HepG2 (cell line): ENCODE results near the gene KPNA3. TPM values are rescaled to one million over a fixed set of nuclear protein-coding genes. Genes with fewer than 3 reads are reported as not detected.

Experiments
- CCDC6 ChIP-seq: sonication (generic); formaldehyde crosslinking; IDR thresholded peaks from 2 replicates; pipeline ENCODE4 v1.8.1; 2022; ENCODE audit warnings: mild to moderate bottlenecking, missing genetic modification reagents, moderate library complexity
- CENPX ChIP-seq: sonication (generic); formaldehyde crosslinking; IDR thresholded peaks from 2 replicates; pipeline ENCODE4 v1.9.0; 2021; ENCODE audit warnings: mild to moderate bottlenecking, missing genetic modification reagents, moderate library complexity
- HDAC1 ChIP-seq: sonication (generic); formaldehyde crosslinking; IDR thresholded peaks from 2 replicates; pipeline ENCODE4 v1.5.1; 2020; ENCODE audit warnings: mild to moderate bottlenecking, missing genetic modification reagents
- HMG20A ChIP-seq: IDR thresholded peaks from 2 replicates; pipeline ENCODE4 v1.6.1; 2016; ENCODE audit warnings: borderline replicate concordance
- HNF1A ChIP-seq, 2 experiments: sonication (generic) in 1 of 2; formaldehyde crosslinking in 1 of 2; IDR thresholded peaks; 2 replicates each; pipeline versions ENCODE4 v1.4.0 to v1.6.1; 2016 to 2020; ENCODE audit warnings: borderline replicate concordance in 1 of 2, low read depth in 1 of 2, mild to moderate bottlenecking in 1 of 2, missing genetic modification reagents in 1 of 2
- KDM1A ChIP-seq: IDR thresholded peaks from 2 replicates; pipeline ENCODE4 v1.6.1; 2016; ENCODE audit warnings: missing compliant biosample characterization
- MAX ChIP-seq: IDR thresholded peaks from 2 replicates; pipeline ENCODE4 v1.6.1; 2012; ENCODE audit warnings: inconsistent platforms
- NFKBIZ ChIP-seq: IDR thresholded peaks from 2 replicates; pipeline ENCODE4 v1.6.1; 2018; ENCODE audit warnings: missing genetic modification reagents, missing compliant biosample characterization
- RCOR2 ChIP-seq: IDR thresholded peaks from 2 replicates; pipeline ENCODE4 v1.6.1; 2016; ENCODE audit warnings: missing biosample characterization, missing genetic modification reagents
- RFX1 ChIP-seq: fragments of 450-650 bp; IDR thresholded peaks from 2 replicates; pipeline ENCODE4 v1.6.1; 2017
- RFX3 ChIP-seq: IDR thresholded peaks from 2 replicates; pipeline ENCODE4 v1.6.1; 2016; ENCODE audit warnings: missing biosample characterization, missing genetic modification reagents
- SMAD1 ChIP-seq: sonication (generic); formaldehyde crosslinking; IDR thresholded peaks from 2 replicates; pipeline ENCODE4 v1.4.0; 2020; ENCODE audit warnings: missing genetic modification reagents, low read depth, mild to moderate bottlenecking, borderline replicate concordance
- ZBTB39 ChIP-seq: sonication (generic); formaldehyde crosslinking; IDR thresholded peaks from 2 replicates; pipeline ENCODE4 v1.5.0; 2020; ENCODE audit warnings: missing genetic modification reagents
- ZNF333 ChIP-seq: sonication (generic); formaldehyde crosslinking; IDR thresholded peaks from 2 replicates; pipeline ENCODE4 v1.4.0; 2020; ENCODE audit warnings: mild to moderate bottlenecking, missing genetic modification reagents, borderline replicate concordance
- ZNF430 ChIP-seq: sonication (generic); formaldehyde crosslinking; IDR thresholded peaks from 2 replicates; pipeline ENCODE4 v1.9.0; 2021; ENCODE audit warnings: mild to moderate bottlenecking, missing genetic modification reagents
- ZNF574 ChIP-seq: sonication (generic); formaldehyde crosslinking; IDR thresholded peaks from 2 replicates; pipeline ENCODE4 v1.4.0; 2020; ENCODE audit warnings: missing genetic modification reagents
- ZNF766 ChIP-seq: sonication (generic); formaldehyde crosslinking; IDR thresholded peaks from 2 replicates; pipeline ENCODE4 v1.5.0; 2020; ENCODE audit warnings: missing genetic modification reagents, borderline replicate concordance
- ZNF83 ChIP-seq: sonication (generic); formaldehyde crosslinking; IDR thresholded peaks from 2 replicates; pipeline ENCODE4 v1.4.0; 2020; ENCODE audit warnings: missing genetic modification reagents, mild to moderate bottlenecking, borderline replicate concordance
- polyA plus RNA-seq, 8 experiments: library from polyadenylated mRNA; depleted of rRNA in 3 of 8; stranded (reverse) in 7 of 8; unstranded in 1 of 8; fragments of >200 nt; fragmentation: Illumina TruSeq in 4 of 8; extraction: Trizol in 4 of 8; gene quantifications; 2 replicates each; pipeline versions ENCODE4 v1.2.1 to v1.2.3, GENCODE V29; 2011 to 2016; ENCODE audit warnings: low read depth in 4 of 8, missing spikeins in 1 of 8, mixed read lengths in 1 of 8; ENCODE audit not compliant: insufficient read depth in 1 of 8
- total RNA-seq, 5 experiments: library from RNA; depleted of rRNA; stranded (reverse); fragments of >200 nt; fragmentation: Illumina TruSeq; extraction: Trizol; gene quantifications; 2 replicates each; pipeline ENCODE4 v1.2.3, GENCODE V29; 2016; ENCODE audit warnings: low read depth in 1 of 5

Gene KPNA3
- total and polyA plus RNA-seq, 2 of the 13 experiments (the other 11 are each of a cell fraction or from before 2014, with no cell fraction given): 13.0 to 28.9 TPM

GRCh38 chr13:49690133-49690994 is 102.1 kb downstream of the KPNA3 start (continued):
- TF ChIP-seq ZNF333 (CRISPR knock-in tag): no peak
- TF ChIP-seq ZNF83 (CRISPR knock-in tag): no peak
- peak; percentile 40 for TF ChIP-seq HDAC1
- TF ChIP-seq ZBTB39 (CRISPR knock-in tag): no peak
- TF ChIP-seq ZNF766 (CRISPR knock-in tag): no peak
- no peak for TF ChIP-seq ZNF430 (CRISPR knock-in tag)
- TF ChIP-seq SMAD1 (CRISPR knock-in tag): no peak
- TF ChIP-seq RFX1: no peak
- TF ChIP-seq ZNF574: no peak
- TF ChIP-seq MAX: no peak
- TF ChIP-seq RCOR2 (CRISPR knock-in tag): no peak
- peak; percentile 11; the same call in 1 of the 2 replicates for TF ChIP-seq HNF1A (IDR thresholded peaks at IDR 0.05; ENCODE audit: low read depth)
- no peak for TF ChIP-seq HNF1A (CRISPR knock-in tag; IDR thresholded peaks at IDR 0.05; ENCODE audit: borderline replicate concordance)
- TF ChIP-seq CCDC6: 0 out of 2 replicates have a peak, but pooled peaks have one; percentile 26
- no peak for TF ChIP-seq NFKBIZ (CRISPR knock-in tag)
- TF ChIP-seq KDM1A (CRISPR knock-in tag): no peak
- TF ChIP-seq HMG20A (CRISPR knock-in tag): 0 out of 2 replicates have a peak, but pooled peaks have one; percentile 37
- TF ChIP-seq RFX3 (CRISPR knock-in tag): no peak
- TF ChIP-seq CENPX (CRISPR knock-in tag): no peak
